CD4-positive, alpha-beta T cell (primary cell): ENCODE measurements around the gene COA7. TPM values are rescaled to one million over a fixed set of nuclear protein-coding genes. Genes with fewer than 3 reads are reported as not detected.

Source experiments
- ATAC-seq: fragments of 200-7000 bp; cut with Tn5 transposase; one replicate; pipeline ENCODE4 v1.10.0; 2022; ENCODE audit warnings: mild to moderate bottlenecking; ENCODE audit not compliant: poor library complexity
- CTCF ChIA-PET: fragments of 350-600 bp; sonication (Branson Sonifier 250); formaldehyde crosslinking; loops from one replicate; lab custom pipeline; 2021; ENCODE audit warnings: antibody characterized with exemption, inconsistent platforms; lab: Charles Lee
- POLR2A ChIA-PET: fragments of 350-600 bp; sonication (Branson Sonifier 250); formaldehyde crosslinking; loops from one replicate; lab custom pipeline; 2021; ENCODE audit warnings: antibody characterized with exemption, inconsistent platforms; lab: Charles Lee
- DNase-seq, 14 experiments: peaks; one replicate each; pipeline ENCODE4 v3.0.0-alpha.2; 2013 to 2020; ENCODE audit warnings: mixed read lengths in 2 of 14
- H3K27ac ChIP-seq, 2 donors: one replicate each; pipeline versions ENCODE4 v1.5.1 to v1.7.0; 2013; ENCODE audit warnings: low read length in 2 of 2, low read depth in 1 of 2, mild to moderate bottlenecking in 1 of 2
- H3K27me3 ChIP-seq, 2 experiments: 1 replicate in 1 of 2; 2 replicates in 1 of 2; pipeline versions ENCODE4 v1.6.1 to v1.7.0; 2013; ENCODE audit warnings: low read length in 2 of 2, control low read depth in 1 of 2, mild to moderate bottlenecking in 1 of 2, moderate library complexity in 1 of 2; ENCODE audit not compliant: insufficient read depth in 2 of 2, control insufficient read depth in 1 of 2
- H3K36me3 ChIP-seq: one replicate; pipeline ENCODE4 v1.6.1; 2013; ENCODE audit warnings: low read length, control low read depth; ENCODE audit not compliant: insufficient read depth
- H3K4me1 ChIP-seq: one replicate; pipeline ENCODE4 v1.6.1; 2013; ENCODE audit warnings: low read length, control low read depth; ENCODE audit not compliant: insufficient read depth
- H3K4me3 ChIP-seq: one replicate; pipeline ENCODE4 v1.5.1; 2013; ENCODE audit warnings: mild to moderate bottlenecking, low read length, moderate library complexity
- H3K9me3 ChIP-seq, 2 experiments: 1 replicate in 1 of 2; 2 replicates in 1 of 2; pipeline versions ENCODE4 v1.6.1 to v1.7.0; 2013; ENCODE audit warnings: low read length in 2 of 2, mild to moderate bottlenecking in 2 of 2, control low read depth in 1 of 2, moderate library complexity in 1 of 2; ENCODE audit not compliant: control insufficient read depth in 1 of 2, insufficient read depth in 1 of 2
- H3K27ac Mint-ChIP-seq: one replicate; pipeline ENCODE4 v1.8.0; 2020; ENCODE audit warnings: mixed read lengths
- H3K27me3 Mint-ChIP-seq: one replicate; pipeline ENCODE4 v1.8.0; 2021; ENCODE audit warnings: mixed read lengths
- H3K36me3 Mint-ChIP-seq: one replicate; pipeline ENCODE4 v1.8.0; 2021; ENCODE audit warnings: low read depth, mixed read lengths
- H3K4me1 Mint-ChIP-seq: one replicate; pipeline ENCODE4 v1.8.0; 2021; ENCODE audit warnings: low read depth, mixed read lengths
- H3K4me3 Mint-ChIP-seq: one replicate; pipeline ENCODE4 v1.8.0; 2020; ENCODE audit warnings: mild to moderate bottlenecking, mixed read lengths
- H3K9me3 Mint-ChIP-seq: one replicate; pipeline ENCODE4 v1.8.0; 2020; ENCODE audit warnings: mixed read lengths
- CTCF ChIP-seq: fragments of 200-600 bp; IDR thresholded peaks from one replicate; pipeline ENCODE4 v1.8.0; 2022; ENCODE audit warnings: antibody characterized with exemption, mild to moderate bottlenecking
- intact Hi-C, 2 experiments: fragments of 100-400 bp; cut with DNase I in 1 of 2; cut with micrococcal nuclease in 1 of 2; formaldehyde crosslinking; loops; one replicate each; pipeline versions ENCODE4 v1.15.1 to v1.9.0; 2023 to 2025; cut with DNase I, micrococcal nuclease
- total RNA-seq, 174 experiments: library from RNA in 2 of 174; stranded (reverse) in 2 of 174; gene quantifications; one replicate each; pipeline ENCODE4 v1.2.3 and lab custom pipeline; 2021 to 2026

The COA7 gene
- total RNA-seq, 2 experiments from 2014 or later = 0.99 to 1.1 TPM

GRCh38 chr1:52706941-52707926 is 9.1 kb upstream of the COA7 start:
- no peaks in the 10 kb centered on the region for H3K27me3 ChIP-seq
- no peak overlapping the region for H3K27ac Mint-ChIP-seq
- no peaks in the 10 kb centered on the region for H3K27me3 Mint-ChIP-seq
- ChIA-PET POLR2A (no interaction called here), CTCF (interaction anchor here (0.9 kb wide), 1 partner anchor 73 kb away, joined by 3 read pairs; no protein-coding TSS in a partner anchor)
- peaks cover 17% of the 10 kb centered on the region for H3K4me1 ChIP-seq
- H3K36me3 ChIP-seq = no peaks in the 10 kb centered on the region
- no peak for TF ChIP-seq CTCF
- intact Hi-C loops = no loop called here
- H3K36me3 Mint-ChIP-seq = no peaks in the 10 kb centered on the region
- H3K9me3 ChIP-seq = no peaks in the 10 kb centered on the region
- ATAC-seq = no peak
- no peak overlapping the region for H3K4me3 Mint-ChIP-seq
- peaks cover 13% of the 10 kb centered on the region for H3K4me1 Mint-ChIP-seq
- no peak for DNase-seq
- no peak overlapping the region for H3K27ac ChIP-seq
- no peaks in the 10 kb centered on the region for H3K9me3 Mint-ChIP-seq
- H3K4me3 ChIP-seq = no peak overlapping the region

GRCh38 chr1:52706136-52706670 is 8.1 kb upstream of the COA7 start:
- ChIA-PET CTCF (no interaction called here), POLR2A (no interaction called here)
- no peak overlapping the region for H3K4me3 ChIP-seq
- intact Hi-C loops = no loop called here
- H3K27ac ChIP-seq = no peak overlapping the region
- DNase-seq (no peak), ATAC-seq (no peak)
- no peaks in the 10 kb centered on the region for H3K36me3 ChIP-seq
- Mint-ChIP-seq H3K27ac (peak overlapping the region; percentile 20), H3K4me1 (peaks cover 13% of the 10 kb centered on the region), H3K36me3 (no peaks in the 10 kb centered on the region), H3K9me3 (no peaks in the 10 kb centered on the region), H3K27me3 (no peaks in the 10 kb centered on the region), H3K4me3 (no peak overlapping the region)
- H3K9me3 ChIP-seq = no peaks in the 10 kb centered on the region
- H3K27me3 ChIP-seq = no peaks in the 10 kb centered on the region
- no peak for TF ChIP-seq CTCF
- H3K4me1 ChIP-seq = peaks cover 17% of the 10 kb centered on the region

GRCh38 chr1:52702886-52703787 is 5.0 kb upstream of the COA7 start:
- Mint-ChIP-seq H3K9me3 (no peaks in the 10 kb centered on the region), H3K4me3 (peak overlapping the region; percentile 84), H3K36me3 (peaks cover 4% of the 10 kb centered on the region), H3K27me3 (no peaks in the 10 kb centered on the region), H3K27ac (peak overlapping the region; percentile 95), H3K4me1 (peaks cover 20% of the 10 kb centered on the region)
- Histone ChIP-seq H3K9me3 (no peaks in the 10 kb centered on the region), H3K4me3 (peak overlapping the region; percentile 62), H3K27me3 (no peaks in the 10 kb centered on the region), H3K27ac (peak overlapping the region; percentile 56 to 96), H3K4me1 (peaks cover 22% of the 10 kb centered on the region), H3K36me3 (no peaks in the 10 kb centered on the region)
- CTCF ChIA-PET = interaction anchor here (1.0 kb wide), 2 partner anchors 17 to 24 kb away, joined by 3 to 5 read pairs; no protein-coding TSS in a partner anchor
- no peak for TF ChIP-seq CTCF
- DNase-seq (peak; percentile 63 to 92 (median 72)), ATAC-seq (peak; percentile 91)
- intact Hi-C loops = loop anchor here (1.0 to 5.0 kb wide), 4 partner anchors 23 to 1086 kb away; partner anchors contain the start of genes ZYG11B (in 2 of the 2), ECHDC2 (in 1 of the 2) and OSBPL9 (in 1 of the 2)
- POLR2A ChIA-PET = interaction anchor here (0.6 to 1.8 kb wide), 22 partner anchors 9 to 1857 kb away, joined by 3 to 36 read pairs (median 4); partner anchors contain the start of genes ECHDC2, GPX7, ORC1 and PRPF38A
